Measurements from ENCODE around the gene ESYT2.

Gene ESYT2

DNA sequence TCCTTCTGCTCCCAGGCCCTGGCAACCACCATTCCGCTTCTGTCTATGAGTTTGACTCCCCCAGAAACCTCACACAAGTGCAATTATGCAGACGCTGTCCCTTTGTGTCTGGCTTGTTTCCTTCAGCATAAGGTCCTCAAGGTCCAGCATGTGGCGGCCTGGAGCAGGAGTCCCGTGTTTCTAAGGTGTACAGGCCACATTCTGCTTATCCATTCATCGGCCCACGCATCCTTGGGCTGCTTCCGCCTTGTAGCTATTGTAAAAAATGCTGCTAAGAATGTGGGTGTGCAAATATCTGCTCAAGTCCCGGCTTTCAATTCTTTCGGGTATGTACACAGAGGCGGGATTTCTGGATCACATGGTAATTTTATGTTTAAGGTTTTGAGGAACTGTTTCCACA lies 38.2 kb downstream of the ESYT2 start:
- Histone ChIP-seq H3K4me1 (ENCODE audit: control insufficient read depth, insufficient read depth, low read length) (no peaks in the 10 kb centered on the region), H3K4me3 (ENCODE audit: low read depth, low read length) (no peak overlapping the region), H3K9me3 (ENCODE audit: control insufficient read depth, insufficient read depth, low read depth, low read length) (no peaks in the 10 kb centered on the region), H3K27ac (ENCODE audit: extremely low read depth, low read depth, low read length) (no peak overlapping the region), H3K36me3 (ENCODE audit: control insufficient read depth in 2 of 2, insufficient read depth in 1 of 2, low read length in 2 of 2) (peaks cover 4 to 51% of the 10 kb centered on the region in 2 experiments)
- CTCF ChIA-PET = no interaction called here
- no peak for TF ChIP-seq ZEB2 (tag by site-specific recombination; IDR thresholded peaks at IDR 0.05)
- TF ChIP-seq, protein P1, sequence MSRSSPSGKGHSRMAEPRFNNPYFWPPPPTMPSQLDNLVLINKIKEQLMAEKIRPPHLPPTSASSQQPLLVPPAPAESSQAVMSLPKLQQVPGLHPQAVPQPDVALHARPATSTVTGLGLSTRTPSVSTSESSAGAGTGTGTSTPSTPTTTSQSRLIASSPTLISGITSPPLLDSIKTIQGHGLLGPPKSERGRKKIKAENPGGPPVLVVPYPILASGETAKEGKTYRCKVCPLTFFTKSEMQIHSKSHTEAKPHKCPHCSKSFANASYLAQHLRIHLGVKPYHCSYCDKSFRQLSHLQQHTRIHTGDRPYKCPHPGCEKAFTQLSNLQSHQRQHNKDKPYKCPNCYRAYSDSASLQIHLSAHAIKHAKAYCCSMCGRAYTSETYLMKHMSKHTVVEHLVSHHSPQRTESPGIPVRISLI (tag by site-specific recombination; IDR thresholded peaks at IDR 0.05) = no peak
- TF ChIP-seq, protein P2, sequence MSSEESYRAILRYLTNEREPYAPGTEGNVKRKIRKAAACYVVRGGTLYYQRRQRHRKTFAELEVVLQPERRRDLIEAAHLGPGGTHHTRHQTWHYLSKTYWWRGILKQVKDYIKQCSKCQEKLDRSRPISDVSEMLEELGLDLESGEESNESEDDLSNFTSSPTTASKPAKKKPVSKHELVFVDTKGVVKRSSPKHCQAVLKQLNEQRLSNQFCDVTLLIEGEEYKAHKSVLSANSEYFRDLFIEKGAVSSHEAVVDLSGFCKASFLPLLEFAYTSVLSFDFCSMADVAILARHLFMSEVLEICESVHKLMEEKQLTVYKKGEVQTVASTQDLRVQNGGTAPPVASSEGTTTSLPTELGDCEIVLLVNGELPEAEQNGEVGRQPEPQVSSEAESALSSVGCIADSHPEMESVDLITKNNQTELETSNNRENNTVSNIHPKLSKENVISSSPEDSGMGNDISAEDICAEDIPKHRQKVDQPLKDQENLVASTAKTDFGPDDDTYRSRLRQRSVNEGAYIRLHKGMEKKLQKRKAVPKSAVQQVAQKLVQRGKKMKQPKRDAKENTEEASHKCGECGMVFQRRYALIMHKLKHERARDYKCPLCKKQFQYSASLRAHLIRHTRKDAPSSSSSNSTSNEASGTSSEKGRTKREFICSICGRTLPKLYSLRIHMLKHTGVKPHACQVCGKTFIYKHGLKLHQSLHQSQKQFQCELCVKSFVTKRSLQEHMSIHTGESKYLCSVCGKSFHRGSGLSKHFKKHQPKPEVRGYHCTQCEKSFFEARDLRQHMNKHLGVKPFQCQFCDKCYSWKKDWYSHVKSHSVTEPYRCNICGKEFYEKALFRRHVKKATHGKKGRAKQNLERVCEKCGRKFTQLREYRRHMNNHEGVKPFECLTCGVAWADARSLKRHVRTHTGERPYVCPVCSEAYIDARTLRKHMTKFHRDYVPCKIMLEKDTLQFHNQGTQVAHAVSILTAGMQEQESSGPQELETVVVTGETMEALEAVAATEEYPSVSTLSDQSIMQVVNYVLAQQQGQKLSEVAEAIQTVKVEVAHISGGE (tag by site-specific recombination; conservative IDR thresholded peaks at IDR 0.05; ENCODE audit: low read depth) = no peak
- no peak for TF ChIP-seq ZNF2 (tag by site-specific recombination; IDR thresholded peaks at IDR 0.05)
- no peak for TF ChIP-seq ZNF571 (tag by site-specific recombination; IDR thresholded peaks at IDR 0.05)
- no peak for TF ChIP-seq ZNF248 (tag by site-specific recombination; IDR thresholded peaks at IDR 0.05)
- TF ChIP-seq ZNF114 (tag by site-specific recombination; IDR thresholded peaks at IDR 0.05) = no peak
- TF ChIP-seq ZNF132 (tag by site-specific recombination; IDR thresholded peaks at IDR 0.05; ENCODE audit: borderline replicate concordance) = no peak
- no peak for TF ChIP-seq HOXC10 (CRISPR knock-in tag; IDR thresholded peaks at IDR 0.05)
- TF ChIP-seq ZBTB17 (tag by site-specific recombination; IDR thresholded peaks at IDR 0.05) = no peak
- TF ChIP-seq ZNF791 (tag by site-specific recombination; IDR thresholded peaks at IDR 0.05) = no peak
- no peak for TF ChIP-seq SCRT2 (tag by site-specific recombination; IDR thresholded peaks at IDR 0.05)
- TF ChIP-seq ZNF548 (tag by site-specific recombination; IDR thresholded peaks at IDR 0.05) = no peak
- no peak for TF ChIP-seq ZNF146 (tag by site-specific recombination; IDR thresholded peaks at IDR 0.05)
- no peak for TF ChIP-seq ZBTB7A (tag by site-specific recombination; IDR thresholded peaks at IDR 0.05; ENCODE audit: low read depth)
- no peak for TF ChIP-seq ZNF473 (tag by site-specific recombination; IDR thresholded peaks at IDR 0.05)
- TF ChIP-seq ZNF585B (tag by site-specific recombination; IDR thresholded peaks at IDR 0.05) = no peak
- no peak for TF ChIP-seq ZNF600 (tag by site-specific recombination; IDR thresholded peaks at IDR 0.05)
- TF ChIP-seq ZNF155 (tag by site-specific recombination; IDR thresholded peaks at IDR 0.05) = no peak
- TF ChIP-seq SALL2 (tag by site-specific recombination; IDR thresholded peaks at IDR 0.05; ENCODE audit: borderline replicate concordance) = no peak
- POLR2A ChIA-PET = no interaction called here

DNA sequence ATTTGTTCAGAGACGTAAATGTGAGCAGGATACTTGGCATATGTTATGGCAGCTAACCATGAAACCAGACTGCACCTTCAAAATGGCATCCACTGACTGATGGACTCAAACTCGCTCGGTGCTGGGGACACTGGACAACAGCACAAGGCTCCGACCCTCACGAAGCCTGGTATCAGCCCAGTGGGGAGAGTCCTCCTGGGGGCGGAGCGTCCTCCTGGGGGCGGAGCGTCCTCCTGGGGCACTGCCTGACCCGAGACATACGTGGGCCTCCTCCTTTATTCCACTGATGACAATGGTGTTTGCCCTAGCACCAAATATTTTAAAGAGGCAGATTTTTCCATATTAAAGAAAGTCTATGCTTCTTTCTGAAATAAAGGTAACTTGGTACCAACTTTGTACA lies 39.5 kb downstream of the ESYT2 start:
- no peaks in the 10 kb centered on the region for H3K9me3 ChIP-seq (ENCODE audit: control insufficient read depth, insufficient read depth, low read depth, low read length)
- H3K4me3 ChIP-seq (ENCODE audit: low read depth, low read length) = no peak overlapping the region
- POLR2A ChIA-PET = no interaction called here
- TF ChIP-seq ZNF155 (tag by site-specific recombination; IDR thresholded peaks at IDR 0.05) (no peak), ZNF350 (tag by site-specific recombination; IDR thresholded peaks at IDR 0.05) (no peak), ZNF16 (tag by site-specific recombination; IDR thresholded peaks at IDR 0.05; ENCODE audit: low read depth) (no peak), SALL2 (tag by site-specific recombination; IDR thresholded peaks at IDR 0.05; ENCODE audit: borderline replicate concordance) (no peak), GFI1B (tag by site-specific recombination; IDR thresholded peaks at IDR 0.05) (no peak), ZNF121 (tag by site-specific recombination; IDR thresholded peaks at IDR 0.05) (no peak)
- CTCF ChIA-PET = no interaction called here
- no peak overlapping the region for H3K27ac ChIP-seq (ENCODE audit: extremely low read depth, low read depth, low read length)
- no peaks in the 10 kb centered on the region for H3K4me1 ChIP-seq (ENCODE audit: control insufficient read depth, insufficient read depth, low read length)
- H3K36me3 ChIP-seq (ENCODE audit: control insufficient read depth in 2 of 2, insufficient read depth in 1 of 2, low read length in 2 of 2) = peaks cover 4 to 39% of the 10 kb centered on the region in 2 experiments
